GM12892 (cell line): Measurements from ENCODE around the gene ADAMTS2.

ENCODE experiments used
- POLR2AphosphoS5 ChIP-seq: IDR thresholded peaks from 2 replicates; pipeline ENCODE4 v1.6.1; 2011; ENCODE audit warnings: low read depth, low read length, control low read depth
- TAF1 ChIP-seq: IDR thresholded peaks from 2 replicates; pipeline ENCODE4 v1.6.1; 2011; ENCODE audit warnings: low read depth, mild to moderate bottlenecking, control low read depth, low read length, borderline replicate concordance

DNA sequence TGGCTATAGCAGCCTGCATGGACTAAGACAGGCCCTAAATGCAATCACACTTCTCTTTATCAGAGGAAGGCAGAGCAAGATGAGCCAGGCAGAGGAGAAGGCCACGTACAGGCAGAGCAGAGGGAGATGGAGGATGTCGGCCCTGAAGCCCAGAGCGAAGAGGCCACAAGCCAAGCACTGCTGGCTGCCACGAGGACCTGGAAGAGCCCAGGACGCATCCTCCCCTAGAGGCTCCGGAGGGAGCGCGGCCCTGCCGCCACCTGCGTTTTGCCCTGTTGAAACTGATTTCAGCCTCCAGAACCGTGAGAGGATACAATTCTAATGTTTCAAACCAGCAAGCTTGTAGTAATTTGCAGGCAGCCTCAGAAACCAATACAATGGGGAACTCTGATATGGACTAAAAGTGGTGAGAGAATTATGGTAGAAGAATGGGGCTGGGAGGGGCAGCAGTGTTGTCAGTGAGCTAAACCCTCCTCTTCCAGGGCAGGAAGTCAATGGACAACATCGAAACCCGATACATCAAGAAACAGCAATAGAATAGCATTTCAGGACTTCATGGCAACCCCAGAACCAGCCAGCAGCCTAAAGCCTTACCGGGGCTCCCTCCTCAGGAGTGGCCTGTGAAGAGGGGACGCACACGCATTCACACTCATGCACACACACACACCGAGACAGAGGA lies 32.6 kb downstream of the ADAMTS2 start:
- TF ChIP-seq POLR2AphosphoS5 (no peak), TAF1 (no peak)
